ENCODE results near the gene CYB5R3.

CYB5R3 gene

GRCh38 chr22:42615092-42615859, 33.9 kb downstream of the CYB5R3 start:
- Histone ChIP-seq H3K27ac (peak overlapping the region; percentile 99), H3K27me3 (no peaks in the 10 kb centered on the region), H3K4me1 (ENCODE audit: control insufficient read depth in 1 of 2, insufficient read depth in 1 of 2, low read depth in 1 of 2, low read length in 1 of 2) (peaks cover 40 to 44% of the 10 kb centered on the region in 2 experiments), H3K9me3 (no peaks in the 10 kb centered on the region), H3K36me3 (peaks cover 28% of the 10 kb centered on the region), H3K4me3 (ENCODE audit: low read depth in 1 of 2, low read length in 1 of 2) (peak overlapping the region; percentile 78 to 80)
- no peak for TF ChIP-seq CTCF (IDR thresholded peaks at IDR 0.05)

GRCh38 chr22:42614312-42615091, 34.7 kb downstream of the CYB5R3 start, which contains the start of gene POLDIP3:
Gene POLDIP3, minus strand, starts transcription at chr22:42614883. Its CDS starts 26 bp downstream, at chr22:42614857.
- peaks cover 46 to 52% of the 10 kb centered on the region in 2 experiments for H3K4me1 ChIP-seq (ENCODE audit: control insufficient read depth in 1 of 2, insufficient read depth in 1 of 2, low read depth in 1 of 2, low read length in 1 of 2)
- peak; percentile 67 for TF ChIP-seq CTCF (IDR thresholded peaks at IDR 0.05)
- no peaks in the 10 kb centered on the region for H3K27me3 ChIP-seq
- H3K9me3 ChIP-seq: no peaks in the 10 kb centered on the region
- H3K27ac ChIP-seq: peak within 1 kb of the TSS; percentile 99
- H3K4me3 ChIP-seq (ENCODE audit: low read depth in 1 of 2, low read length in 1 of 2): peak within 1 kb of the TSS; percentile 78 to 80
- peaks cover 21% of the 10 kb centered on the region for H3K36me3 ChIP-seq

GRCh38 chr22:42613872-42614301, 35.3 kb downstream of the CYB5R3 start:
- H3K4me1 ChIP-seq (ENCODE audit: control insufficient read depth in 1 of 2, insufficient read depth in 1 of 2, low read depth in 1 of 2, low read length in 1 of 2): peaks cover 46 to 52% of the 10 kb centered on the region in 2 experiments
- H3K9me3 ChIP-seq: no peaks in the 10 kb centered on the region
- H3K36me3 ChIP-seq: peaks cover 20% of the 10 kb centered on the region
- H3K27ac ChIP-seq: peak overlapping the region; percentile 99
- H3K27me3 ChIP-seq: no peaks in the 10 kb centered on the region
- H3K4me3 ChIP-seq (ENCODE audit: low read depth in 1 of 2, low read length in 1 of 2): peak overlapping the region; percentile 78 to 80
- no peak for TF ChIP-seq CTCF (IDR thresholded peaks at IDR 0.05)

GRCh38 chr22:42612336-42612735, 36.9 kb downstream of the CYB5R3 start:
- Histone ChIP-seq H3K27ac (peak overlapping the region; percentile 99), H3K27me3 (no peaks in the 10 kb centered on the region), H3K9me3 (no peaks in the 10 kb centered on the region), H3K36me3 (peaks cover 28% of the 10 kb centered on the region), H3K4me1 (ENCODE audit: control insufficient read depth in 1 of 2, insufficient read depth in 1 of 2, low read depth in 1 of 2, low read length in 1 of 2) (peaks cover 46 to 52% of the 10 kb centered on the region in 2 experiments), H3K4me3 (ENCODE audit: low read depth in 1 of 2, low read length in 1 of 2) (peak overlapping the region in 1 of 2 experiments; percentile 80)
- TF ChIP-seq CTCF (IDR thresholded peaks at IDR 0.05): no peak

- Histone ChIP-seq H3K4me3 (ENCODE audit: low read depth in 1 of 2, low read length in 1 of 2) (no peak overlapping the region), H3K36me3 (peaks cover 37% of the 10 kb centered on the region), H3K9me3 (no peaks in the 10 kb centered on the region), H3K27ac (no peak overlapping the region), H3K4me1 (ENCODE audit: control insufficient read depth in 1 of 2, insufficient read depth in 1 of 2, low read depth in 1 of 2, low read length in 1 of 2) (peaks cover 42 to 49% of the 10 kb centered on the region in 2 experiments), H3K27me3 (no peaks in the 10 kb centered on the region)
- TF ChIP-seq CTCF (IDR thresholded peaks at IDR 0.05): no peak
Observed at GRCh38 chr22:42611051-42611450, 38.1 kb downstream of the CYB5R3 start.

Measured in neutrophil (primary cell).